Measurements from ENCODE around the gene EFNA4.

Gene EFNA4

GRCh38 chr1:155075535-155075934 is 12.0 kb downstream of the EFNA4 start:
- no peak for DNase-seq

GRCh38 chr1:155076371-155076770 is 12.8 kb downstream of the EFNA4 start:
- no peak for DNase-seq

- DNase-seq, result no peak
Measured at GRCh38 chr1:155077346-155077745, 13.8 kb downstream of the EFNA4 start.

DNA sequence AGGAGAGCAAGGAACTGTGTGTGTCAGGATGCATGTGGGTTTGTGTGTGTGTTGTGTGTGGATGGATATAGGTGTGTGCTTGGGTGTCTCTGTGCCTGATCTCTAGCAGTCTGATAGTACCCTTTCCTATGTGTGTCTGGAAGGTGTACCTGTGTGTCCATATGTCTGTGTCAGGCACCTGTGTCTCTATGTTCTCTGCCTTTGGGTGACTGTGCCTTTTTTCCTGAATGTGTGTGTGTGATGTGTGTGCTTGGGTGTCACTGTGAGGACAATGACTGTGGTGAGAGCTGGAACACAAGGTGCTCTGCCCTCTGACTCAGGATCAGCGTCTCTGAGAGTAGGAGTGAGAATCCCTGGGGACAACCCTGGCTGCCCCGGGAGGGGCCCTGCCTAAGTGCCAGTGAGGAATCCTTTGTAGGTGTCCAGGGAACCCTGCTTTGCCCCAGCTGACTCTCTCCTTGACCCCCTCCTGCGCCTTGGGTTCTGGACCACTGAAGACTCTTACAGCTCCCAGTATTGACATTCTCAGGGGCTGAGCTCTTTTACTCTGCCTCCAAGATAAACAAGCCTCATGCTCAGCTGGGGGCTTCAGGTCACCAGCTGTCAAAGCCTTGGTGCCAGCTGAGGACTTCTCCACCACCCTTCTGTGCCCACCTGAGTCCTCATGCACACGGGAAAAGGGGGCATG is 14.4 kb downstream of the EFNA4 start:
- peak in 1 of 2 experiments; percentile 55 for DNase-seq

DNA sequence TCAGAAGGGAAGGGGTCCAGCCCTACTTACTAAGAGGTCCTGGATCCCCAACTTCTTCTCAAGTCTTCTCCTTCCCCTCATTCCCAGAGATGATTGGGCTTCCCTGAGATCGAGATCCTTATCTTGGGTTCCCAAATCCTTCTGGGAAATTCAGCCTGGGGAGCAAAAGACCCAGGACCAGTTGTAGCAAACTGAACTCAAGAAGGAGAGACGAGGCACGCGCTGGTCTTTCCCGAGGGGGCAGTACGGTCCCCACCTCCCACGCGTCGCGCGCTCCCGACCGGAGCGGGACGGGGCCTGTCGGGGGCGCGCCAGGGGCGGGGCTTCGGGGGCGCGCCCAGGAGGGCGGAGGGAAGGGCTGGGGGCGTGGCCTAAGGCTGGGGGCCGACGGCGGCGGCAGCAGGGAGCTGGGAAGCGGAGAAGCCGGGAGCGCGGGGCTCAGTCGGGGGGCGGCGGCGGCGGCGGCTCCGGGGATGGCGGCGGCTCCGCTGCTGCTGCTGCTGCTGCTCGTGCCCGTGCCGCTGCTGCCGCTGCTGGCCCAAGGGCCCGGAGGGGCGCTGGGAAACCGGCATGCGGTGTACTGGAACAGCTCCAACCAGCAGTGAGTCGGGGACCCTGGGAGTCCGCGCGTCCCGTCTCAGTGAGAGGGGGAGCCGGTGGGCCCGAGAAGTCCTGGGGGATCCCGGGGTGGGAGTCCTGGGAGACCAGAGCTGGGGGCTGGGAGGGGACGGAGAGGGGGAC is 15.1 kb downstream of the EFNA4 start, which contains the start of gene EFNA3:
Gene EFNA3 (plus strand): TSS at position 369 of the 741 bp plus-strand sequence. CDS start 105 bp downstream, at position 474.
- peak; percentile 33 to 58 for DNase-seq

GRCh38 chr1:155079210-155079486 is 15.6 kb downstream of the EFNA4 start:
- DNase-seq, result no peak

- peak in 1 of 2 experiments; percentile 24 for DNase-seq
Measured at GRCh38 chr1:155079487-155080311, 16.2 kb downstream of the EFNA4 start.

DNA sequence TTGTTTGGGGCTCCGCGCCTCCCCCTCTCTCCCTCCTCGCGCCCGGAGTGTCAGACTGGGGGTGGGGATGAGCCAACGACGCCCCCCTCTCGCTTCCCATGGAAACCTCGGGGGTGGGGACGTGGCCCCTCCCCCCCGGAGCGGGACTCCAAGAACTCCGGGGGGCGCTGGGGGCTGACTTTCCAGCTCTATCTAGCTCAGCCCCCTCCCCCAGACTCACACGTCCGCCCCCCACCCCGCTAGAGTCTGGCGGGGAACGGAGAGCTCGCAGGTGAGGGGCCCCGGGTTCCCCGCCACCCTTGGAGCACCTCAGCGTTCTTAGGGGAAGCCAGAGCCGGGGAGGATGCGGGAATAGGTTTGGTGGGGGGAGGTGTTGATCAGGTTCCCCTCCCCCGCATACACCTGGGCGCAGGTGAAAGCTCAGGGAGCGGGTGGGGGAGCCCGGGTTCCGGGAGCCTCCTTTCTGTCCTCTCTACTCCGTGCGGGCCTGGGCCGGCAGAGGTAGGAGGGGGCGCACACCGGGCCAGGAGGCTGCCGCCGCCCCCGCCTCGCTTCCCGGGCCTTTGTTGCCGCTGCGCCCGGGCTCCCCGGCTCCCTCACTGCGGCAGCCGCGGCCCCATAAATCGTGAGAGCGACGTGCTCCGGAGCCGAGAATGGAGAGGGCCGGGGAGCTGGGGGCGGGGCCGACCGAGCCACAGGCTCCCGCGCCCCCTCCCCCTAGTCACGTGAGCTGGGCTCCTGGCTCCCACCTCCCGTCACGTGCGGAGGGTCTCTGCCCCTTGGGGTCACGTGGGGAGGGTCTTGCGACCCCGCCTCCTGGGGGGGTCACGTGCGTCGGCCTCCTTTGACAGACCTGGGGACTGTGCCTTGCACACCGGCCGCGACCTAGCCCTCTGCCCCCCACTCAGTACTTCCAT is 17.0 kb downstream of the EFNA4 start:
- peak; percentile 45 to 80 for DNase-seq

DNA sequence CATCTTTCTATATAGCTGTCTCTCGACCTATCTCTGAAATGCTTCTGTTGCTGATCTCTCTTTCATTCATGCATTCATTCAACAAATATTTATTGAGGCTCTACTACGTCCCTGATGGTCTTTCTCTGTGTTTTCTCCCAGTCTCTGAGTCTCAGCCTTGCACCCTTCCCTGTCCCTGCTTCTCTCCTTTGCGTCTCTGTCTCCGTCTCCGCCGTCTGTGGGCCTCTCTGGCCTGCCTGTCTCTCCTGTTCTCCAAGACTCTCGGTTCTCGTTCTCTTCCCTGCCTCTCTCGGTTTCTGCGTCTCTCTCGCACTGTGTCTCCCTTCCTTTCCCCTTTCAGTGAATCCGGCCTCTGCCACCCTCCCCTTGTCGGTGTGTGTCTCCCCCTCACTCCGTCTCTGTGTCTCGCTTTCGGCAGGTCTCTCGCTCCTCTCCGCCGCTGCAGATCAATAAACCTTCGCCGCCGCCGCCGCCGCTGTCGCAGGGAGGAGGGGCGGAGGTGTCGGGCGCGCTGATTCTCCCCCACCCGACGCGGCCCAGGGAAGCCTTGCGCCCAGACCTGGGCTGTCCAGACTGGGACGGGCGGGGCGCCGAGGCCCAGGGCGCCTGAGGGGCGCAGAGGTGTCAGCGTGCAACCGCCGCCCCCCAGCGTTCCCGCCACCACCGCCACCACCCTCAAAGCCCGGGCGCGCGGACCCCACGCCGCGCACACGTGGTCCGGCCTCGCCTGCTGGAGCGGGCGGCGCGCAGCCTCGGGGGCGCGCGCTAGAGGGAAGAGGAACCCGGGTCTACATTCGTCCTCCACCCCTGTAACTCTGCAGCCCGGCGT is 18.1 kb downstream of the EFNA4 start:
- DNase-seq, result peak in 1 of 2 experiments; percentile 41

GRCh38 chr1:155082301-155083051 is 18.9 kb downstream of the EFNA4 start:
- no peak for DNase-seq

DNA sequence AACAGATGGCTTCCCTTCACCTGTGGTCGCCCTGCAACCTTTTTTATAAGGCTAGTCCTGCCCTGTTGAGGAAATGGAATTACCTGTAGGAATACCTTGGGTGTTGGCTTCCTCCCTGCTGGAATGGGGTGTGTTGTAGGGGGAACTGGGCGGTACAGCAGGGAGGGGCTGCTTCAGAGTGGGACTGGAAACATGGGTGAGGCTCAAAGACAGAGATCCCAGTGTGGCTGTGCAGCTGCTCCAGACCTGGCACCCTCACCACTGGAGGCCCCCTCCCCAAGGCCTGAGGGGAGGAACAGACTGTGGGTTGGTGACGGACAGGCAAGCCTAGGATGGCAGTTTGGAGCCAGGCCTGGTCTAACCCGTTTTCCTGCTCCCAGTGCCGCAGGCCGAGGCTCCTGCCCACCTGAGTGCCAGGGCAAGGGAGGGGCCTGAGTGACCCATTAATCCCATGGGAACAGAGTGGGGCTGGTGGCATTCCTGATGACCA is 19.6 kb downstream of the EFNA4 start:
- DNase-seq, result no peak

GRCh38 chr1:155083865-155084721 is 20.6 kb downstream of the EFNA4 start:
- DNase-seq, result peak; percentile 50 to 72

GRCh38 chr1:155084722-155085503 is 21.4 kb downstream of the EFNA4 start:
- peak; percentile 92 to 95 for DNase-seq

GRCh38 chr1:155085504-155086127 is 22.1 kb downstream of the EFNA4 start:
- DNase-seq, result peak in 1 of 2 experiments; percentile 47

GRCh38 chr1:155086128-155086741 is 22.7 kb downstream of the EFNA4 start:
- peak in 1 of 2 experiments; percentile 46 for DNase-seq

- DNase-seq, result no peak
Measured at GRCh38 chr1:155086856-155087535, 23.5 kb downstream of the EFNA4 start.
